ENCODE results near the gene KCNH2.
"Not testable (repeated sequence)": the region's sequence is repeated elsewhere in the genome, so short reads cannot be mapped to it uniquely, and the experiment has no call there.

KCNH2 gene, protein sequence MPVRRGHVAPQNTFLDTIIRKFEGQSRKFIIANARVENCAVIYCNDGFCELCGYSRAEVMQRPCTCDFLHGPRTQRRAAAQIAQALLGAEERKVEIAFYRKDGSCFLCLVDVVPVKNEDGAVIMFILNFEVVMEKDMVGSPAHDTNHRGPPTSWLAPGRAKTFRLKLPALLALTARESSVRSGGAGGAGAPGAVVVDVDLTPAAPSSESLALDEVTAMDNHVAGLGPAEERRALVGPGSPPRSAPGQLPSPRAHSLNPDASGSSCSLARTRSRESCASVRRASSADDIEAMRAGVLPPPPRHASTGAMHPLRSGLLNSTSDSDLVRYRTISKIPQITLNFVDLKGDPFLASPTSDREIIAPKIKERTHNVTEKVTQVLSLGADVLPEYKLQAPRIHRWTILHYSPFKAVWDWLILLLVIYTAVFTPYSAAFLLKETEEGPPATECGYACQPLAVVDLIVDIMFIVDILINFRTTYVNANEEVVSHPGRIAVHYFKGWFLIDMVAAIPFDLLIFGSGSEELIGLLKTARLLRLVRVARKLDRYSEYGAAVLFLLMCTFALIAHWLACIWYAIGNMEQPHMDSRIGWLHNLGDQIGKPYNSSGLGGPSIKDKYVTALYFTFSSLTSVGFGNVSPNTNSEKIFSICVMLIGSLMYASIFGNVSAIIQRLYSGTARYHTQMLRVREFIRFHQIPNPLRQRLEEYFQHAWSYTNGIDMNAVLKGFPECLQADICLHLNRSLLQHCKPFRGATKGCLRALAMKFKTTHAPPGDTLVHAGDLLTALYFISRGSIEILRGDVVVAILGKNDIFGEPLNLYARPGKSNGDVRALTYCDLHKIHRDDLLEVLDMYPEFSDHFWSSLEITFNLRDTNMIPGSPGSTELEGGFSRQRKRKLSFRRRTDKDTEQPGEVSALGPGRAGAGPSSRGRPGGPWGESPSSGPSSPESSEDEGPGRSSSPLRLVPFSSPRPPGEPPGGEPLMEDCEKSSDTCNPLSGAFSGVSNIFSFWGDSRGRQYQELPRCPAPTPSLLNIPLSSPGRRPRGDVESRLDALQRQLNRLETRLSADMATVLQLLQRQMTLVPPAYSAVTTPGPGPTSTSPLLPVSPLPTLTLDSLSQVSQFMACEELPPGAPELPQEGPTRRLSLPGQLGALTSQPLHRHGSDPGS

DNA sequence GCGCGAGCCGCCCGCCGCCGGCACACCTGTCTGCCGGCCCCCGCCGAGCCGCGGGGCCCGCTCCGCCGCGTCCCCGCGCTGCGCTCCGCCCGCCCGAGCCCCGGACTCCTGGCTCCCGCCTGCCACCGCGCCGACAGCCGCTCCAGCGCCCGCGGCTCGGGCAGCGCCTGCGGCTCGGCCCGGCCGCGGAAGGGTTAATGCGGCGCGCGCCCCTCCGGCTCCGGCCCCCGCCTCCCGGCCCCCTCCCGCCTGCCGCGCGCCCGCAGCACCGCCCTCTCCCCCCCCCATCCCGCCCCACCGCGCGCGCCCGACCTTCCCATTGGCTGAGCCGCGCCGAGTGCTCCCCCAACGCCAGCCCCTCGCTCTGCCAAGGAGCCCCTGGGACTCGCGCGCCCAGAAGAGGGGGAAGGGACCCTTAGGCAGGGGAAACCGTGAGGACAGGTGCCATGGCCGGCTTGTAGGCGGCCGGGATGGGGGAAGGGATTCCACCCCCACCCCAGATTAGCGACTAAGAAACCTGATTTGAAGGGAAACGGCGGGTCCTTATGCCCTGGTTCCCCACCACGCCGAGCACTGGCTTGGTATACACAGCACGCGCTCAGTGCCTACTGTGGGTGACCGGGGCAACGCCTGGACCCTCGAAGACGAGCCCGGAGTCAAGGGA is at the start of gene KCNH2:
Gene KCNH2, minus strand, starts transcription at position 196 of the 664 bp plus-strand sequence. CDS start 408 bp downstream, outside the sequence.
- peak; percentile 71 for DNase-seq (ENCODE audit: low spot score)

GRCh38 chr7:151027728-151028130 is 49.6 kb upstream of the KCNH2 start:
- not testable (repeated sequence) for DNase-seq (ENCODE audit: low spot score)

- not testable (repeated sequence) for DNase-seq (ENCODE audit: low spot score)
Measured at GRCh38 chr7:151026771-151027727, 48.9 kb upstream of the KCNH2 start.

DNA sequence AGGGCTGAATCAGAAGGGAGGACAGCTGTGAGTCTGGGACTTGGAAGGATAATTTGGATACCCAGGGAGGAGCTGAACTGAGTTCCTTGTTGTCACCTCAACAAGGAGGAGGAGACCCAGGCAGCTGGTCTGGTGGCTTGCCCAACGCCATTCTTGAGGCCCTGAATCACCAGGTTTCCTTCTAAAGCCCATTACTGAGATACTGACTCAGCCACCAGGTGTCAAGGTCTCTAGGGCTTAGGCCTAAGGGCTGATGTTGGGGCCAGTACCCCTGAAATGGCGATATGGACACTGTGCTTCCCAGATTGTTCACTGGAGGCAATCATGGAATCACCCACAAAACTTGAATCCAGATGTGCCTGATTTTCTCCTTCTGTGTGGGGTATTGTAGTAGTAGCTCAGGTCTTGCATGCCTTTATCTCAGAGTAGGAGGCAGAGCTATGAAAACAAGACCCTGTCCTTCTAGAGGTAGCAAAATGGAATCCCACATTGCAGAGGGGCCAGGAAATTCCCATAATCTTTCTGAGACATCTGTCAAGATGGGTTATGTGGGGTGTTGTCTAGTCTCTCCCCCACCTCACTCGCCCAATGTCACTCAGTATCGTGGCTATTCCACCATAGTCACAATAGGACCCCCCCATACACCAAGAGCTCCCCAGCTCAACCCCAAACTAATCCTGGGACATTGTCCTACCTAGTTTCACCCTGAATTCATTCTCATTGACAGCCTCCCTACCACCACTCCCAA is 48.0 kb upstream of the KCNH2 start:
- no peak for DNase-seq (ENCODE audit: low spot score)

DNA sequence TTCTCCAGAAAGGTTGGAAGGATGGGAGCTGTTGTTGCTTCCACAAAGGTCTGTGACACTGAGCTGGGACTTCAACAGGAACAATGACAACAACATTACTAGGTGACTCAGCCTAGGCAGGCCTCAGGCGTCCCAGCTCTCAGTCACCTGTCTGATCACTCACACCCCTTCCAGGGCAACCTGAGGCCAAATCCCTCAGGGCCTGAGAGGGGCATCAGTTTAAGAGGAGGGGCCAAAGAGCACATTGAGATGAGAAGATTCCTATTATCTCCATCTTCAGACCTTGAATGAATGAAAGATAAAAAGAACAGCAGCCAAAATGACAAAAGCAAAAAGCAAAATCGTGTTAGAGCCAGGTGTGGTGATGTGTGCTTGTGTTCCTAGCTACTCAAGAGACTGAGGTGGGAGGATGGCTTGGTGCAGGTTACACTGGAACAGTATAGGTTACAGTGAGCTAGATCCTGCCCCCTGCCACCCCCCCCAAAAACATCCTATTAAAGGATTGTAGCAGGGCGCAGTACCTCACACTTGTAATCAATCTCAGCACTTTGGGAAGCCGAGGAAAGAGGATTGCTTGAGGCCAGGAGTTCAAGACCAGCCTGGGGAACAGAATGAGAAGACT is 46.4 kb upstream of the KCNH2 start, which contains the start of gene ATG9B:
Gene ATG9B, minus strand, starts transcription at position 60 of the 622 bp plus-strand sequence. CDS start 71 bp downstream, outside the sequence.
- no peak for DNase-seq (ENCODE audit: low spot score)

DNA sequence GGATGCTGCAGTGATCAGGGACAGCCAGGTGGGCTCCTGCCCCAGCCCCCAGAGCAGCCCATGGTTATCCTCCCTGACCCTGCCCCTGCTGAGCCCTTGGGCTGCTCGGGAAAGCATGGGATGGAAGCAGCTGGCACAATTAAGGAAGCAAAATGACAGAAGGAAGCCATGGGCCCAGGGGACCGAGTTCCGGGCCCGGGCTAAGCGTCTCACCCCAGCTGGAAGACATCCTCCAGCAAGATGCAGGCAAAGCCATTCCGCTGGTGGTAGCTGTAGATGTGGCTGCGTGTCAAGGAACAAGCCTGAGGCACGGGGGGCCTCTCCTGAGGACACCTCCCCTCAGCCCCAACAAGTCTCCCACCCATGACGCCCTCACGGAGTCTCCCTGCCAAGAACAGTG is 45.1 kb upstream of the KCNH2 start:
- no peak for DNase-seq (ENCODE audit: low spot score)

GRCh38 chr7:151020231-151020630 is 42.1 kb upstream of the KCNH2 start:
- no peak for DNase-seq (ENCODE audit: low spot score)

- no peak for DNase-seq (ENCODE audit: low spot score)
Measured at GRCh38 chr7:151019130-151019447, 41.0 kb upstream of the KCNH2 start.

DNA sequence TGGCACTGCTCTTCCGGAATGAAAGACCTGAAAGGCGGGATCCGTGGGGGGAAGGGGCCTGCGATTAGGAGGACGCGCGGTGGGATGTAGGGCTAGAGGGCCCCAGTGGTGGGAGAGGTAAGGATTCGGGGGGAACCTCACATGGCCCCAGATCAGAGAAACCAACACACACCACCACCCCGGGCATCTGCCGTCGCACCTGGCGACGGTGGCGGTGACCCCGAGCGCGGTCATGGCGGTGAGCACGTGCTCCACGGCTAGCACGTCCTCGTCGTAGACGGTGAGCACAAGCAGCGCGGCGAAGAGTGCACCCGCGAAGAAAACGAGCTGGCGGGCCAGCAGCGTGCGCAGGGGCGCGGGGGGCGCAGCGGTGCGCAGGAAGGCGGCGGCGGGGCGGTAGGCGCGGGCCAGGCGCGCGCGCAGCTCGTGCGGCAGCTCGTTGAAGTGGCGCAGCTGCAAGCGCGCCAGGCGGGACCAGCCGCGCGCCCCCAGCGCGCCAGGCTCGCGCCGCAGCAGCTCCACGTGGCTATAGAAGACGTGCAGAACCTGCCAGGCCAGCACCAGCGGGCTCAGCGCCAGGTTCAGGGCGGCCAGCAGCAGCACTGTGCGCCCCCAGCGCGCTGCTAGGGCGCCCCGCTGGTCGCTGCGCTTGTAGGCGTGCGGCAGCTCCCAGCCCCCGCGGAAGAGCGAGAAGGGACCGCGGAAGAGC is 40.5 kb upstream of the KCNH2 start:
- no peak for DNase-seq (ENCODE audit: low spot score)

DNA sequence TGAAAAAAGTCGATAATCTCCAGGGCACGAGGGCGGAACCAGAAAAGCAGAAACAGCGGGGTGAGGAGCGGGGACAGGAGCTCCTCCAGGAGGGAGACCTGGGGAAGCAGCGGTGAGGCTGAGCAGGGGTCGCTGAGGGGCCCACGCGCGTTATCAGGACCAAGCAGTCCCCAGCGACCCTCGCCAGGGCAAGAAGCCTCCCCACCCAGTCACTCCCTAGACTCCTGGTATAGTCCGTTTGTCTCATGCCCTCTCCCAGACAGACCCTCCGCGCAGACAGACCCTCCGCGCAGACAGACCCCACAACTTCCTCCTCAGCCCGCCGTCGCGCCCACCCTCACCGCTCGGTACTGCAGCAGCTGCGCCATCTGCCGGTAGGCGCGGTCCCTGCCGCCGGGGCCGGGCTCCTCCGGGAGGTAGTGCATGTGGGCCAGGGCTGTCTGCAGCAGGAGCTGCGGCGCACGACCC is 39.9 kb upstream of the KCNH2 start:
- peak; percentile 54 for DNase-seq (ENCODE audit: low spot score)

DNA sequence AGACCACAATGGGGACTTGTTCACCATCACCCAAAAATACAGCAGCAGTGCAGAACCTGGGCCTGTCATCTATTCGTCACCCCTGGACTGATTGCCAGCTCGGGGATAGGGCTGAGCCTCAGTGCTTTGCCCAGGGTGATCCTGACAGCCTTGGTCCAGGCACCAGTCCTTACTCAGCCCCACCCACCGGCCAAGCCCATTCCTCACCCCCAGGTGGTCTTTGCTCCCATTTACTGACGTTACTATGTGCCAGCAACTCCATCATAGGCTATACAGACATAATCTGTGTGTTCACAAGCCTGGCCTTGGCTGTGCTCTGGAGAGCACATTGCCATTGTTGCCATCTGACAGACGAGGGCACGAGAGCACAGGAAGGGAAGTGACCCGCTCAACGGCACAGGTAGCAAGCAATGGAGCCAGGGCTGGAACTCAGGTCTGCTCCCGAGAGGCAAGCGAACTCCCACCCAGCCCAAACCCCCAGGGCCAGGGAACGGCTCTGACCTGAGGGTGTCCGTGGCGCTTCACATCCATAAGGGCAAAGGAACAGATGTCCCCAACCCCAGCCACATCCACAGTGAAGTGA is 39.3 kb upstream of the KCNH2 start:
- no peak for DNase-seq (ENCODE audit: low spot score)

- DNase-seq (ENCODE audit: low spot score) = no peak
Measured at GRCh38 chr7:151016942-151017341, 38.8 kb upstream of the KCNH2 start.

GRCh38 chr7:151016505-151016904 is 38.4 kb upstream of the KCNH2 start:
- DNase-seq (ENCODE audit: low spot score) = no peak

DNA sequence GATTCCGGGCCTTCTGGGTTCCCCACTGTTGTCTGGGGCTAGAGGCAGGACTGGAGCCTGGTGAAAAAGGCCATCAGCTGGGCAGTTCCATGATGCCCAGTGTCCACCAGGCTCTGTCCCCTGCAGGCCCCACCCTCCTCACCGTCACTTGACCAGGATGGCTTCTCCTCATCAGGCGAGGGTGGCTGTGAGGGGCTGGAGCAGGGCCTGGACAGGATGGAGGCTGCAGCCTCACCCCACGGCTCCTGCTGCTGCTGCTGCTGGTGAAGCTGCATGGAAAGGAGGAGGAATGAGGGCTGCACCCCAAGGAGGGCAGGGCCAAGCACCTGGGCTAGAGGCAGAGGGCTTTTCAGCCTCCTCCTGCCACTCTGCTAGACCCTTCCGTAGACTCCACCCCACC is 37.8 kb upstream of the KCNH2 start:
- DNase-seq (ENCODE audit: low spot score) = no peak

DNA sequence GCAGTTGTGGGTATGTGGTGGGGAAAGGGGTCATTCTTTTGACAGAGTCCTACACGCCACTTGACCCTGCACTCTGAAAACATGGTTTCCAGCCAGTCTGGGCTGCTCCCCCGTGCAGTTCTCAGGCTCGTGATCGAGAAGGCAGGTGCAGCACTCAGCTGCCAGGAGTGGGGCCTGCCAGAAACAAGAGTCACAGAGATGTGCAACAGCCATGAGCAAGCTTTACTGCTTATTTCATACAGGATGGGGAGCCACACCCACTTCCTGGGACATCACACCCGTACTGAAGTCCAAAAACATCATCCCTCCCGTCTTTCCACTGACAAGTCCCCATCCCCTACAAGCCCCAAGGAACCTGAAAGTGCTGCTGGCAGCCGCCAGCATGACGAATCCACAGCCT is 36.8 kb upstream of the KCNH2 start:
- no peak for DNase-seq (ENCODE audit: low spot score)

DNA sequence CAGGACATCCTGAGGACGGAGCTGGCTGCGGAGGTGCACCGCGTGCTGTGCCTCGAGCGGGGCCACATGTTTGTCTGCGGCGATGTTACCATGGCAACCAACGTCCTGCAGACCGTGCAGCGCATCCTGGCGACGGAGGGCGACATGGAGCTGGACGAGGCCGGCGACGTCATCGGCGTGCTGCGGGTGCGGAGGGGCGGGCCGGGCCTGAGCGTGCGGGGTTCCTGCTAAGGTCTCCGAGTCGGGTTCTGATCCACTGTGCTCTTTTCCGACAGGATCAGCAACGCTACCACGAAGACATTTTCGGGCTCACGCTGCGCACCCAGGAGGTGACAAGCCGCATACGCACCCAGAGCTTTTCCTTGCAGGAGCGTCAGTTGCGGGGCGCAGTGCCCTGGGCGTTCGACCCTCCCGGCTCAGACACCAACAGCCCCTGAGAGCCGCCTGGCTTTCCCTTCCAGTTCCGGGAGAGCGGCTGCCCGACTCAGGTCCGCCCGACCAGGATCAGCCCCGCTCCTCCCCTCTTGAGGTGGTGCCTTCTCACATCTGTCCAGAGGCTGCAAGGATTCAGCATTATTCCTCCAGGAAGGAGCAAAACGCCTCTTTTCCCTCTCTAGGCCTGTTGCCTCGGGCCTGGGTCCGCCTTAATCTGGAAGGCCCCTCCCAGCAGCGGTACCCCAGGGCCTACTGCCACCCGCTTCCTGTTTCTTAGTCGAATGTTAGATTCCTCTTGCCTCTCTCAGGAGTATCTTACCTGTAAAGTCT is 35.8 kb upstream of the KCNH2 start:
- peak; percentile 90 for DNase-seq (ENCODE audit: low spot score)

GRCh38 chr7:151013356-151013732 is 35.2 kb upstream of the KCNH2 start:
- DNase-seq (ENCODE audit: low spot score) = no peak

DNA sequence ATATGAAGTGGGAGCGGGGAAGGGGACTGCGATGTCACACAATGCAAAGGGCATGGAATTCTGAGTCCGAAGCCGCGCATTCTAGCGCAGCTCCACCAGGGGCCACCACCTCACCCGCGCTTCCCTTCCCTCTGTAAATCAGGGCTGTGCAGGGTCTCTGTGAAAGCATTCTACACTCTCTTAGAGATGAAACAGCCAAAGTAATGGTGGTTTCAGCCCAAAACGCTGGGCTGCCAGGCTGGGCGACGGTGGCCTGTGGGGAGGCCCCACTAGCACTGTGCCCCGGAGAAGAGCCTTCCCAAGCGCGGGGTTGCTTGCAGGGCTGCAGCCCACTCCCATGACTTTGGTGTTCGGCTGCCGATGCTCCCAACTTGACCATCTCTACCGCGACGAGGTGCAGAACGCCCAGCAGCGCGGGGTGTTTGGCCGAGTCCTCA is 34.8 kb upstream of the KCNH2 start:
- no peak for DNase-seq (ENCODE audit: low spot score)

Data from Ammon's horn (tissue), 1 donor.